ENCODE data around the gene SELL. TPM values are rescaled to one million over a fixed set of nuclear protein-coding genes. Genes with fewer than 3 reads are reported as not detected.

SELL gene
- total and polyA plus RNA-seq, 2 of the 8 experiments (the other 6 are each of a cell fraction or from before 2014, with no cell fraction given): not detected

- DNase-seq (ENCODE audit: low read depth in 1 of 2, low spot score in 2 of 2) (no peak), FAIRE-seq (no peak)
- Histone ChIP-seq H3K14ac (ENCODE audit: insufficient read length) (no peak overlapping the region), H3K23ac (ENCODE audit: insufficient read length) (no peak overlapping the region), H3K4me2 (ENCODE audit: insufficient read depth in 1 of 2, low read depth in 2 of 2, low read length in 2 of 2) (no peak overlapping the region), H2BK20ac (ENCODE audit: low read length) (no peak overlapping the region), H3K4ac (replicated peaks; ENCODE audit: insufficient read length, low read depth, low read length) (no peak overlapping the region), H3K9me3 (ENCODE audit: insufficient read depth in 2 of 2, low read depth in 1 of 2, low read length in 1 of 2) (no peaks in the 10 kb centered on the region), H3K23me2 (ENCODE audit: low read depth, low read length) (no peaks in the 10 kb centered on the region), H2BK5ac (ENCODE audit: low read depth, low read length) (no peak overlapping the region), H3K27ac (ENCODE audit: low read depth, low read length) (no peak overlapping the region), H2AFZ (ENCODE audit: low read length) (no peak overlapping the region), H3K79me1 (ENCODE audit: low read depth, low read length) (no peaks in the 10 kb centered on the region), H3K79me2 (ENCODE audit: control insufficient read depth in 1 of 2, insufficient read depth in 2 of 2, low read length in 2 of 2) (no peaks in the 10 kb centered on the region), H3K18ac (ENCODE audit: extremely low read depth, low read length) (no peak overlapping the region), H3K27me3 (replicated peaks in 1 of 4; ENCODE audit: control insufficient read depth in 3 of 4, extremely low read depth in 1 of 4, insufficient read depth in 3 of 4, low read length in 3 of 4) (no peaks in the 10 kb centered on the region), H3K4me3 (ENCODE audit: extremely low read depth in 1 of 4, insufficient read depth in 2 of 4, low read depth in 3 of 4, low read length in 4 of 4) (no peak overlapping the region), H3K4me1 (replicated peaks in 1 of 4; ENCODE audit: control insufficient read depth in 3 of 4, insufficient read depth in 4 of 4, low read length in 3 of 4) (no peaks in the 10 kb centered on the region), H4K20me1 (replicated peaks in 1 of 2; ENCODE audit: control insufficient read depth in 1 of 2, insufficient read depth in 2 of 2, low read length in 2 of 2) (peaks cover 0 to 1% of the 10 kb centered on the region in 2 experiments), H3K36me3 (ENCODE audit: control insufficient read depth in 2 of 4, insufficient read depth in 4 of 4, low read length in 3 of 4) (no peaks in the 10 kb centered on the region), H4K91ac (replicated peaks; ENCODE audit: insufficient read length, low read length) (no peak overlapping the region), H4K8ac (ENCODE audit: extremely low read depth, insufficient read depth, low read length) (no peak overlapping the region), H2BK12ac (ENCODE audit: low read depth, low read length) (no peak overlapping the region), H3K56ac (replicated peaks; ENCODE audit: insufficient read length, low read depth, low read length) (no peak overlapping the region), H2BK15ac (ENCODE audit: low read length) (no peak overlapping the region), H2BK120ac (replicated peaks; ENCODE audit: low read depth, low read length) (no peak overlapping the region), H3K9ac (replicated peaks in 1 of 4; ENCODE audit: extremely low read depth in 1 of 4, low read depth in 3 of 4, low read length in 3 of 4) (no peak overlapping the region), H2AK5ac (ENCODE audit: low read depth, low read length) (no peak overlapping the region), H4K5ac (ENCODE audit: insufficient read length, low read depth, low read length) (no peak overlapping the region)
- ChIA-PET CTCF (ENCODE audit: partially characterized antibody) (interaction anchor here (1.6 kb wide), 1 partner anchor 64 kb away, joined by 3 read pairs; no protein-coding TSS in a partner anchor), POLR2A (ENCODE audit: partially characterized antibody) (no interaction called here)
- 92% methylated on average over 2 of the region's 2 CpGs; no CpG with 5 or more reads in 1 of the 2 experiments for WGBS, 2 experiments (ENCODE audit: extremely low coverage in 1 of 2, insufficient coverage in 1 of 2, insufficient read length in 1 of 2, insufficient replicate concordance in 2 of 2, low coverage in 1 of 2, low lambda C conversion rate in 2 of 2, missing lambda C conversion rate in 1 of 2)
- TF ChIP-seq JUND (IDR thresholded peaks at IDR 0.05; ENCODE audit: low read length) (no peak), SIRT6 (IDR thresholded peaks at IDR 0.05; ENCODE audit: low read length) (no peak), RBBP5 (IDR thresholded peaks at IDR 0.05; ENCODE audit: borderline replicate concordance, low read depth, low read length) (no peak), MAFK (IDR thresholded peaks at IDR 0.05; ENCODE audit: low read depth, low read length) (no peak), KDM1A (IDR thresholded peaks at IDR 0.05; ENCODE audit: borderline replicate concordance, low read length) (no peak), CREB1 (IDR thresholded peaks at IDR 0.05) (no peak), CTCF (IDR thresholded peaks at IDR 0.05; ENCODE audit: control extremely low read depth in 1 of 3, insufficient read depth in 1 of 3, low read depth in 1 of 3, low read length in 3 of 3) (no peak), GABPA (IDR thresholded peaks at IDR 0.05; ENCODE audit: borderline replicate concordance, insufficient read depth, low read length) (no peak), FOSL1 (IDR thresholded peaks at IDR 0.05; ENCODE audit: insufficient read depth, low read depth, low read length) (no peak), TEAD4 (IDR thresholded peaks at IDR 0.05; ENCODE audit: low read depth, low read length) (no peak)
Measured at GRCh38 chr1:169648187-169648586, 63.2 kb downstream of the SELL start.

Measured in H1 (cell line).